ENCODE measurements around the gene FAM13B.

DNA sequence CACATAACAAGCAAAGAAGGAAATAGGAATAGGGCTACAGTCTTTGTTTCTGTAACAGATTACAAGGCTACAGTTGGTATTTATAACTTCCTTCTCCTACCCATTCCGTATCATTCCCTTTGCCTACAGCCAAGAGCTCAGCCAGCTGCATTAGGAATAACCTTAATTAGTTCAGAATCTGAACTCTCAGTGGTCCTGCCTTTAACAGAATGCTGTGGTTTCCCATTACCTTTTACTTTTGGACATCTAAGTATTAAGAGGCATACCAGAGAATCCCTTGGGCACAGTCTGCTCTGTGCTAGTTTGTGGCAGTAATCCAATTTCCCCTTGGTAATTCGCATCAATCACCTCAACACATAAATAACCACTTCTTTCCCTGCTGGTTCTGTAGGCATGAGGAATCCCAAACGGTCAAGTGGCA is 99.4 kb downstream of the FAM13B start:
- TF ChIP-seq, protein P1, sequence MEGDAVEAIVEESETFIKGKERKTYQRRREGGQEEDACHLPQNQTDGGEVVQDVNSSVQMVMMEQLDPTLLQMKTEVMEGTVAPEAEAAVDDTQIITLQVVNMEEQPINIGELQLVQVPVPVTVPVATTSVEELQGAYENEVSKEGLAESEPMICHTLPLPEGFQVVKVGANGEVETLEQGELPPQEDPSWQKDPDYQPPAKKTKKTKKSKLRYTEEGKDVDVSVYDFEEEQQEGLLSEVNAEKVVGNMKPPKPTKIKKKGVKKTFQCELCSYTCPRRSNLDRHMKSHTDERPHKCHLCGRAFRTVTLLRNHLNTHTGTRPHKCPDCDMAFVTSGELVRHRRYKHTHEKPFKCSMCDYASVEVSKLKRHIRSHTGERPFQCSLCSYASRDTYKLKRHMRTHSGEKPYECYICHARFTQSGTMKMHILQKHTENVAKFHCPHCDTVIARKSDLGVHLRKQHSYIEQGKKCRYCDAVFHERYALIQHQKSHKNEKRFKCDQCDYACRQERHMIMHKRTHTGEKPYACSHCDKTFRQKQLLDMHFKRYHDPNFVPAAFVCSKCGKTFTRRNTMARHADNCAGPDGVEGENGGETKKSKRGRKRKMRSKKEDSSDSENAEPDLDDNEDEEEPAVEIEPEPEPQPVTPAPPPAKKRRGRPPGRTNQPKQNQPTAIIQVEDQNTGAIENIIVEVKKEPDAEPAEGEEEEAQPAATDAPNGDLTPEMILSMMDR (IDR thresholded peaks at IDR 0.05 in 2 of 3, conservative IDR thresholded peaks at IDR 0.05 in 1 of 3; ENCODE audit: borderline replicate concordance in 1 of 3, insufficient read depth in 1 of 3, low read depth in 2 of 3, low read length in 2 of 3): no peak
- TF ChIP-seq POLR2AphosphoS5 (IDR thresholded peaks at IDR 0.05; ENCODE audit: low read depth, low read length): no peak
- TF ChIP-seq CEBPB (IDR thresholded peaks at IDR 0.05; ENCODE audit: low read depth): no peak
- no peak for TF ChIP-seq EZH2phosphoT487 (IDR thresholded peaks at IDR 0.05; ENCODE audit: borderline replicate concordance)
- no peak for TF ChIP-seq RAD21 (IDR thresholded peaks at IDR 0.05; ENCODE audit: low read depth)
- TF ChIP-seq EZH2 (IDR thresholded peaks at IDR 0.05): no peak
- TF ChIP-seq YY1 (IDR thresholded peaks at IDR 0.05; ENCODE audit: extremely low read depth, insufficient replicate concordance, low read depth, low read length): no peak
